Stimulated activated naive CD8-positive, alpha-beta T cell treated with anti-CD3 and anti-CD28 coated beads, Interleukin-15, Interleukin-2, amounts not matched to agents 100 ng/mL and 50 ng/mL, for 24 hours (primary cell): ENCODE measurements around the gene DEPP1.

Source experiments
- H3K27ac Mint-ChIP-seq: one replicate; pipeline ENCODE4 v1.8.0; 2021; ENCODE audit warnings: mild to moderate bottlenecking, mixed read lengths
- H3K27me3 Mint-ChIP-seq: one replicate; pipeline ENCODE4 v1.8.0; 2021; ENCODE audit warnings: mixed read lengths
- H3K36me3 Mint-ChIP-seq: one replicate; pipeline ENCODE4 v1.8.0; 2021; ENCODE audit warnings: low read depth, mixed read lengths
- H3K4me1 Mint-ChIP-seq: one replicate; pipeline ENCODE4 v1.8.0; 2021; ENCODE audit warnings: low read depth, mixed read lengths
- H3K4me3 Mint-ChIP-seq: one replicate; pipeline ENCODE4 v1.8.0; 2021; ENCODE audit warnings: mild to moderate bottlenecking, mixed read lengths
- H3K9me3 Mint-ChIP-seq: one replicate; pipeline ENCODE4 v1.8.0; 2021; ENCODE audit warnings: mixed read lengths

DEPP1 gene

DNA sequence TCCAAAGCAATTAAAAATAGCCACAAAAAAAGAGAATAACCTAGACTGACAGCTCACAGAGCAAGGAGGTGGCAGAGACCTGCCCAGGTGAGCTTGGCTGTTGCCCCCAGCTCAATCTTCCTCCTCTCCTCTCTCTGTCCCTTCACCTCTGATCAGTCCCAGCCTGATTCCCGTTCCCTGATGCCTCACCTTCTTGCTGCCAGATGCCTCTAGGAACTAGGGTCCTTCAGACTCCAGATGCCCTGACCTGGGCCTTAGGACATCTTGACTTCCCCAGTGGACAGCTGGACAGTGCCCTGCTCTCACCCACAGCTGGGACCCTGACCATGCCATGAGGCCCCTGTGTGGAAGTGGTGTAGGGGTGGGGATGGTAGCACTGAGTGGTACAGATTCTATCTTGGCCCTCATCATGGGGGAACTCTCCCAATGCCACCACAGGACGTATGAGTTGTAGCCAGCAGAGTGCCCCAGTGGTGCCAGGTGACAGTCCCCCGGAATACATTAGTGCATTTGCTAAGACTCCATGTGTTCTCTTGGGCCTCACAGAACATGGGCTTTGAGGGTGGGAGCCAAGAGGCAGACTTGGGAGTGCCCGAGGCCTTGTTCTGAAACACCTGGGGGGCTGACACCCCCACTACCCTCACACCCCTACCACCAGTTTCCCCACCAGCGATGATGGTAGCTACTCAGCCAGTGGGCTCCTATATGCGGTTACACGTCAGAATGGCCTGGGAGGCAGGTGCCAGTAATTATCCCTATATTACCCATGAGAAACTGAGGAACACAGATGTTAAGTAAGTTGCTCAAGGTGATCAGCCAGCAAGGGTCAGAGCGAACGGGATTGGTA lies 2.0 kb downstream of the DEPP1 start:
- Mint-ChIP-seq H3K4me1 (peaks cover 26% of the 10 kb centered on the region), H3K27ac (no peak overlapping the region), H3K4me3 (no peak overlapping the region)

DNA sequence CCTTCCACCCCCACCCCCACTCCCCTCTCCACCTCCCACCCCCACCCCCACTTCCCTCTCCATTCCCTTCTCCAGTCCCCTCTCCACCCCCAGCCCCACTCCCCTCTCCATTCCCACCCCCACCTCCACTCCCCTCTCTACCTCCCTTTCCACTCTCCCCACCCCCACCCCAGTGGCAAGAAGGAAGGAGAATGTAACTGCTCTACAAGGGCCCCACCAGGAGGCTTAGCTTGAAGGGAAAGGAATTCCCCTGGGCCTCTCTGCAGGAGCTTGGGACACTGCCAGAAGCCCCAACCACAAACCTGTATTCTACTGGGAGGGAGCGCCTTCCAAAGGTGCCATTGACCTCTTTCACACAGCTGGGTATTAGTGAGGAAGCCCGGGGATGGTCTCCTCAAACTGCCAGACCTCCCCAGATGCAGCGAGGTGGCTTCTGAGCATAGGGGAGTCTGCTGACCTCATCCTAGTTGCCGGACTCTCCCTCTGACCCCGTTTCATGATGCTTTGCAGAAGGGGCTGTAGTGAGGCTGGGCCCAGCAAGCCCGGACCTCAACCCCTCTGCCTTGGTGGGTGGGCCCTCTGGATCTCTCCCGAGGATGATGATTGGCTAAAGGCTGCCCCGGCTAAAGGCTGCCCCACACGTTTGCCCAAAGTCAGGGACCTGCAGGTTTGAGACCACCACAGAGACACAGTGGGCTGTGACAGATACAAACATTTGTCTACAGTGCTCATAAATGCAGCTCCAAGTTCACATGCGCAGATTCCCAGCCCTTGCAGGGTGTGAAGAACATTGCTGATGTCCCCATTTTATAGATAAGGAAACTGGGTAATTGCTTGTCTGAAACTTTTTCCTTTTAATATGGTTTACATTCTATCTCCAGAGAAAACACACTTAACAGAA lies 2.9 kb downstream of the DEPP1 start:
- H3K9me3 Mint-ChIP-seq, result no peaks in the 10 kb centered on the region
- peaks cover 26% of the 10 kb centered on the region for H3K4me1 Mint-ChIP-seq
- H3K4me3 Mint-ChIP-seq, result peak overlapping the region; percentile 30
- no peaks in the 10 kb centered on the region for H3K36me3 Mint-ChIP-seq
- no peak overlapping the region for H3K27ac Mint-ChIP-seq
- no peaks in the 10 kb centered on the region for H3K27me3 Mint-ChIP-seq

More for the DNA sequence above, 2.0 kb downstream of the DEPP1 start:
- Mint-ChIP-seq H3K27me3 (no peaks in the 10 kb centered on the region), H3K9me3 (no peaks in the 10 kb centered on the region), H3K36me3 (no peaks in the 10 kb centered on the region)

GRCh38 chr10:44974628-44975430 lies 3.8 kb downstream of the DEPP1 start:
- Mint-ChIP-seq H3K4me1 (peaks cover 26% of the 10 kb centered on the region), H3K9me3 (no peaks in the 10 kb centered on the region), H3K27ac (no peak overlapping the region), H3K27me3 (no peaks in the 10 kb centered on the region), H3K4me3 (peak overlapping the region; percentile 71), H3K36me3 (no peaks in the 10 kb centered on the region)

DNA sequence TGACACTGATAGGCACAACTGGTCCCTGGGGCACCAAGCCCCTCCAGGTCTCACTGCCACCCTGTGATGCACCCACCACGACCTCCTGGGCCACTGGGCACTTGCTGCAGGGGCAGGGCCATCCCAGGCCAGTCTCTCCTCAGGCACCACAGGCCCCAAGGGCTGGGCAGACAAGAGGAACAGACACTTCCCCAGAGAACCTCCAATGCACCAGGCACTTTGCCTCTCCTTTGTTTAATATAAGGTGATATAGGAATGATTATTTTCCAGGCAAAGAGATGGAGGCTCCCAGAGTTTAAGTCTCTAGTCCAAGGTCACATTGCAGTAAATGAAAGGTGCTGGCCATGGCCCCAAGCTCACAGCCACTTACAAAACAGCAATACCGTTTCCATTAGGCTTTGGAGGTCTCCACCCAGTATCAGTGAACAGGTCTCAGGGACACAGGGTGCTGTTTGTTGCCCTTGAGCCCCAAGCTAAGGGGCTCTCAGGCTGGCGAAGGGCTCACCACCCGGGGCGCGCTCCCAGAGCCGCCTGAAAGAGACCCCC lies 4.5 kb downstream of the DEPP1 start:
- Mint-ChIP-seq H3K9me3 (no peaks in the 10 kb centered on the region), H3K36me3 (no peaks in the 10 kb centered on the region), H3K27ac (no peak overlapping the region), H3K27me3 (no peaks in the 10 kb centered on the region), H3K4me3 (peak overlapping the region; percentile 71), H3K4me1 (peaks cover 30% of the 10 kb centered on the region)

DNA sequence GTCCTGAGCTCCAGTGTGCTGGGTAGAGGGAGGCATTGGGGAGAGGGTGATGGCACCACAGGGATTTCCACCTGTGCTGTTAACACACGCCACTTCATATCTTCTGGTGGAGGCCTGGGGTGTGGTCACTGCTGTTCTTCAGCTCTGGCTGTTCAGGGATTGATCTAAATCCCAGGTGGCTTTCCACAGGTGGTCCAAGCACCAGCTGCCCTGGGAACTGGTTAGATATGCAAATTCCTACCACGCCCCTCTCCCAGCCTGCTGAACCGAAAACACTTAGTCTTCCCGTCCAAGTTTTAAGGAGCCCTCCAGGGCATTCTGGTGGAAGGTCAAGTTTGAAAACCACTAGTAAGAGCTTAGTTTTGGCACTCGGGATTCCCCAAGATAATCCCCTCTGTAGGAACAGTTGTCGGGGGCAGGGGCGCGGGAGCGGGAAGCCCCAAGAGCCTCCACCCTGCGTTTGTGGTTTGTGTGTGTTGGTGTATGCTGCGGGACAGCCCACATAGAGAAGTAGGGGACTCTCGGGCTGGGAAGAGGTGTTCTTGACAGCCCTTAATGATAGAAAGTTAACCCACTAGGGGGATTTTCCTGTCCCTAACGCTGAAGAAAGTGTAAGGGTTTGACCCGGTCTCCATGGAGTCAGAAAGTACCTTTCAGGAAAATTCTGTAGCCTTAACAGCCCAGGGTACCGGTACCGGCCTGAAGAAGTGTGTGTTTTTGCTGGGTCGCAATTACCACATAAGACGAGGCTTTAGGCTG lies 5.1 kb downstream of the DEPP1 start:
- H3K27me3 Mint-ChIP-seq, result no peaks in the 10 kb centered on the region
- no peaks in the 10 kb centered on the region for H3K36me3 Mint-ChIP-seq
- H3K9me3 Mint-ChIP-seq, result no peaks in the 10 kb centered on the region
- H3K27ac Mint-ChIP-seq, result peak overlapping the region; percentile 53
- H3K4me3 Mint-ChIP-seq, result peak overlapping the region; percentile 71
- H3K4me1 Mint-ChIP-seq, result peaks cover 37% of the 10 kb centered on the region

GRCh38 chr10:44972874-44973306 lies 5.7 kb downstream of the DEPP1 start:
- Mint-ChIP-seq H3K27ac (peak overlapping the region; percentile 53), H3K36me3 (no peaks in the 10 kb centered on the region), H3K4me1 (peaks cover 43% of the 10 kb centered on the region), H3K9me3 (no peaks in the 10 kb centered on the region), H3K27me3 (no peaks in the 10 kb centered on the region), H3K4me3 (no peak overlapping the region)

DNA sequence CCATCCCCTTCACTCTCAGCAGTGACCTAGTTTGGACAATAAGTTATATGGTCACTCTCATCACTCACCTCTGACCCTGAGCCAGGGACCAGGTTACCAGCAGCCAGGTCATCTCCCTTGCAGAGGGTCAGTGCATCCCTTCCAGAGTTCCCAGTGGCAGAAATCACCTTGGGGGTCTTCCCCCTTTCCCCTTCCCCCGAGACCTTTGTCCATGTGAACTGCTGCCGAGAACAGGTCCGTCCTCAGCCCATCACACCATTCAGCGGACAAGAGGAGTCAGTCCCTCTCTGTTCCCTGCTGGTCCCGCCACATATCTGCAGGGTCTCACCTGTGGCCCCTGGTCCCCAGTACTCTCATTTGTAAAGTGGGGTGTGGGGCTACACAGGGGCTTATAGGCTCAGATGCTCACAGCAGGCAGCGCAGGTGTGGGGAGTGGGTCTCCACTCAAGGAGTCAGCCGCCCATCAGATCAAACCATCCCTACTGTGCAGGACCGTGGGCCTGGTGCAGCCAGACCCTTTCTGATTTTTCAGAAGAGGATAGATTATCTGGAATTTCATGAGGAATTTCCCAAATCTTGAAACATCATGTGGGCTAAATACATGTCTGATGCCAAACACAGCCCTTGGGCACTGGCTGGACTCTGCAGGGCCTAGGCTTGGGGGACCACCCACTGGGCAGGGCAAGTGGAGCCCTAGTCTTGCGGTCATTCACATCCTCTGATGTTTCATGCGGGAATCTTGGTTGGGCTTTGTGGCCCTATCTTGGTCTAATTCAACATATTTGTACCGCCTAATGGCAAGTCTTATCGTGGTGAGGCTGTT lies 6.5 kb downstream of the DEPP1 start:
- Mint-ChIP-seq H3K27me3 (no peaks in the 10 kb centered on the region), H3K4me1 (peaks cover 50% of the 10 kb centered on the region), H3K4me3 (no peak overlapping the region), H3K36me3 (no peaks in the 10 kb centered on the region), H3K27ac (no peak overlapping the region), H3K9me3 (no peaks in the 10 kb centered on the region)

DNA sequence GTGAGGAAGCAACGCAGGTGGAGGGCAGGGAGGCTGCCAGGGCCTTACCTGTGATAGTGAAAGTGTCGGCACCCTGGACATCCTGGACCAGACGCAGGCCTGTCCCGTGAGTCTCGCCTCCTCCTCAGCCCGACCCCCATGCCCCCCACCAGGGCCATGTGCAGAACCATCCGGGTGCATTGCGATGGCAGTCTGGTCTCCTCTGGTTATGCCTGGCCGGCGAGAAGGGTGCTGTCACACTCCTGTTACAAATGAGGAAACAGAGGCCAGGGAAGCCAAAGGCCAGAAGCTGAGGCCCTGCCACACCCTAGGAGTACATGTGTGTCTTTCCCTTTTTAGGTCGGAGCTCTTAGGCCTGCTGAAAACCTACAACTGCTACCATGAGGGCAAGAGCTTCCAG lies 7.2 kb downstream of the DEPP1 start:
- Mint-ChIP-seq H3K27ac (no peak overlapping the region), H3K4me3 (no peak overlapping the region), H3K36me3 (no peaks in the 10 kb centered on the region), H3K27me3 (no peaks in the 10 kb centered on the region), H3K9me3 (no peaks in the 10 kb centered on the region), H3K4me1 (peaks cover 57% of the 10 kb centered on the region)

DNA sequence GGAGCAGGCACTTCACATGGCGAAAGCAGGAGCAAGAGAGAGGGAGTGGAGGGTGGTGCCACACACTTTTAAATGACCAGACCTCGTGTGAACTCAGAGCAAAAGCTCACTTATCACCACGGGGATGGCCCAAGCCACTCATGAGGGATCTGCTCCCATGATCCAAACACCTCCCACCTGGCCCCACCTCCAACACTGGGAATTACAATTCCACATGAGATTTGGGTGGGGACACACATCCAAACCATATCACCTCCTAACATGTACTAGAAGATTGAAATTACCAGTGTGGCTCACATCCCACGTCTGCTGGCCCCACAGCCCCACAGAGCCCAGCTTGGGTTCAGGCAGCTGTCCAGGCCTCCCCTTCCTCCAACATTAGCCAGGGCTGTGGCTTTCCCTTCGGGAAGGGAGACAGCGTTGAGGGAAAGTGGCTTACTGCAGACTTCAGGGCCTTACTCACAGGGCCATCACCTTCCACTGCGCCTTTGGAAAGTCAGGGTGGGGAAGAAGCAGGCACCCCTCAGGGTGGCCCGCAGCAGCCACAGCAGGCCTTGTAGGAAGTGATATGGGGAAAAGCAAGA lies 7.7 kb downstream of the DEPP1 start:
- Mint-ChIP-seq H3K27ac (no peak overlapping the region), H3K4me3 (no peak overlapping the region), H3K4me1 (peaks cover 57% of the 10 kb centered on the region)

GRCh38 chr10:44969854-44970253 lies 8.8 kb downstream of the DEPP1 start:
- Mint-ChIP-seq H3K27ac (no peak overlapping the region), H3K9me3 (no peaks in the 10 kb centered on the region), H3K4me1 (peaks cover 65% of the 10 kb centered on the region), H3K4me3 (no peak overlapping the region), H3K27me3 (no peaks in the 10 kb centered on the region), H3K36me3 (no peaks in the 10 kb centered on the region)

More for the DNA sequence above, 7.7 kb downstream of the DEPP1 start:
- Mint-ChIP-seq H3K36me3 (no peaks in the 10 kb centered on the region), H3K9me3 (no peaks in the 10 kb centered on the region), H3K27me3 (no peaks in the 10 kb centered on the region)

- Mint-ChIP-seq H3K9me3 (no peaks in the 10 kb centered on the region), H3K4me3 (peak overlapping the region; percentile 11), H3K4me1 (peaks cover 65% of the 10 kb centered on the region), H3K27me3 (no peaks in the 10 kb centered on the region), H3K36me3 (no peaks in the 10 kb centered on the region), H3K27ac (peak overlapping the region; percentile 69)
These were observed 9.9 kb downstream of the DEPP1 start for GRCh38 chr10:44968500-44969400.

DNA sequence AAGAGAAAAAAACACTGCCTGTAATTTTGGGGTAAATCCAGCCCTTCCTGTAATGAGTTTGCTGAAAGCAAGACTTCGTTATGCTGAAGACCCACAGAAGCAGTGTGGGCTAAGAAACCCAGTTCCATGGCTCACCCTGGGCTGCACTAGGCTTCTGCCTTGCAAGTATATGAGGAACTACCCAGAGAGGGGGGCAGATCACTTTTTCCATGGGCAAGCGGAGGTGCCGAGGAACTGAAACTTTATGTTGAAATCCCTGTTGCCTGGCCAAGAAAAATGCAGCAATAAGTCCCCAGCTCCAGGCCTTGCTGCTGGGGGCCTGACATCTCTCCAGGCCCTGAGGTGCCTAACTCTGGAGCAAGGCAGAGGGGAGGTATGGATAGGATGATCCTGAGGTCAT lies 10.5 kb downstream of the DEPP1 start:
- Mint-ChIP-seq H3K27me3 (no peaks in the 10 kb centered on the region), H3K27ac (peak overlapping the region; percentile 69), H3K36me3 (no peaks in the 10 kb centered on the region), H3K4me1 (peaks cover 60% of the 10 kb centered on the region), H3K9me3 (no peaks in the 10 kb centered on the region), H3K4me3 (no peak overlapping the region)
